Measurements from ENCODE around the gene MME. TPM values are rescaled to one million over a fixed set of nuclear protein-coding genes. Genes with fewer than 3 reads are reported as not detected.

Gene MME
- polyA plus RNA-seq, 3 donors = 0.27 to 1.0 (median 0.73) TPM

GRCh38 chr3:155135003-155135402 lies 54.9 kb downstream of the MME start:
- H3K9me3 Mint-ChIP-seq = peaks cover 0 to 6% (median 2%) of the 10 kb centered on the region in 7 donors
- H3K27me3 ChIP-seq (ENCODE audit: control insufficient read depth in 2 of 2, insufficient read depth in 2 of 2, low read length in 2 of 2) = no peaks in the 10 kb centered on the region
- H3K9me3 ChIP-seq (replicated peaks in 1 of 2; ENCODE audit: control insufficient read depth in 1 of 2, insufficient read depth in 1 of 2, low read length in 2 of 2) = no peaks in the 10 kb centered on the region
- no peak overlapping the region for H2AFZ ChIP-seq (ENCODE audit: insufficient read depth, low read depth, low read length, poor library complexity, severe bottlenecking)
- H3K36me3 ChIP-seq (replicated peaks in 1 of 2; ENCODE audit: control insufficient read depth in 1 of 2, insufficient read depth in 2 of 2, low read length in 2 of 2) = no peaks in the 10 kb centered on the region
- no peak overlapping the region for H3K4me3 Mint-ChIP-seq
- H3K27me3 Mint-ChIP-seq (ENCODE audit: low read depth in 3 of 3) = no peaks in the 10 kb centered on the region
- no peak overlapping the region for H3K4me2 ChIP-seq (replicated peaks; ENCODE audit: extremely low read depth, low read length, poor library complexity, severe bottlenecking)
- H3K4me1 Mint-ChIP-seq = peaks cover 10% of the 10 kb centered on the region
- H3K27ac Mint-ChIP-seq = no peak overlapping the region
- H3K4me1 ChIP-seq (ENCODE audit: control insufficient read depth in 1 of 2, insufficient read depth in 2 of 2, low read length in 2 of 2) = peaks cover 0 to 2% of the 10 kb centered on the region in 2 donors
- H3K27ac ChIP-seq (ENCODE audit: low read depth in 1 of 2, low read length in 2 of 2) = no peak overlapping the region
- TF ChIP-seq CTCF (IDR thresholded peaks at IDR 0.05) = no peak
- no peaks in the 10 kb centered on the region for H3K79me2 ChIP-seq (ENCODE audit: insufficient read depth, low read length)
- no peak for DNase-seq
- intact Hi-C loops (cut with micrococcal nuclease) = no loop called here
- no peaks in the 10 kb centered on the region for H3K36me3 Mint-ChIP-seq
- no peak overlapping the region for H3K9ac ChIP-seq (ENCODE audit: insufficient read depth, low read length, poor library complexity, severe bottlenecking)
- H3K4me3 ChIP-seq (replicated peaks in 1 of 3; ENCODE audit: low read depth in 2 of 3, low read length in 3 of 3) = no peak overlapping the region
- H4K20me1 ChIP-seq (ENCODE audit: insufficient read depth, low read length) = no peaks in the 10 kb centered on the region

- H3K36me3 Mint-ChIP-seq = no peaks in the 10 kb centered on the region
- intact Hi-C loops (cut with micrococcal nuclease) = no loop called here
Observed at GRCh38 chr3:155138677-155139076, 58.6 kb downstream of the MME start.

More at GRCh38 chr3:155138677-155139076, 58.6 kb downstream of the MME start:
- Mint-ChIP-seq H3K27me3 (ENCODE audit: low read depth in 3 of 3) (no peaks in the 10 kb centered on the region), H3K9me3 (peaks cover 0 to 6% (median 2%) of the 10 kb centered on the region in 7 donors), H3K27ac (no peak overlapping the region), H3K4me1 (no peaks in the 10 kb centered on the region), H3K4me3 (no peak overlapping the region)
- Histone ChIP-seq H4K20me1 (ENCODE audit: insufficient read depth, low read length) (no peaks in the 10 kb centered on the region), H3K4me2 (replicated peaks; ENCODE audit: extremely low read depth, low read length, poor library complexity, severe bottlenecking) (no peak overlapping the region), H3K79me2 (ENCODE audit: insufficient read depth, low read length) (no peaks in the 10 kb centered on the region), H3K9ac (ENCODE audit: insufficient read depth, low read length, poor library complexity, severe bottlenecking) (no peak overlapping the region), H3K4me3 (replicated peaks in 1 of 3; ENCODE audit: low read depth in 2 of 3, low read length in 3 of 3) (no peak overlapping the region), H3K27me3 (ENCODE audit: control insufficient read depth in 2 of 2, insufficient read depth in 2 of 2, low read length in 2 of 2) (no peaks in the 10 kb centered on the region), H3K27ac (ENCODE audit: low read depth in 1 of 2, low read length in 2 of 2) (no peak overlapping the region), H2AFZ (ENCODE audit: insufficient read depth, low read depth, low read length, poor library complexity, severe bottlenecking) (no peak overlapping the region), H3K4me1 (ENCODE audit: control insufficient read depth in 1 of 2, insufficient read depth in 2 of 2, low read length in 2 of 2) (no peaks in the 10 kb centered on the region), H3K36me3 (replicated peaks in 1 of 2; ENCODE audit: control insufficient read depth in 1 of 2, insufficient read depth in 2 of 2, low read length in 2 of 2) (no peaks in the 10 kb centered on the region), H3K9me3 (replicated peaks in 1 of 2; ENCODE audit: control insufficient read depth in 1 of 2, insufficient read depth in 1 of 2, low read length in 2 of 2) (no peaks in the 10 kb centered on the region)
- WGBS (ENCODE audit: insufficient coverage) = 96% methylated on average over 3 of the region's 4 CpGs
- no peak for DNase-seq
- no peak for TF ChIP-seq CTCF (IDR thresholded peaks at IDR 0.05)

All from CD14-positive monocyte (primary cell).